Measurements from ENCODE around the gene ZNF385D. TPM values are rescaled to one million over a fixed set of nuclear protein-coding genes. Genes with fewer than 3 reads are reported as not detected.
A peak's percentile ranks its signal among the peaks of the same experiment; 100 is the strongest.

The ZNF385D gene
- total RNA-seq, 4 donors from 2014 or later = 0.26 to 53.6 (median 19.2) TPM

DNA sequence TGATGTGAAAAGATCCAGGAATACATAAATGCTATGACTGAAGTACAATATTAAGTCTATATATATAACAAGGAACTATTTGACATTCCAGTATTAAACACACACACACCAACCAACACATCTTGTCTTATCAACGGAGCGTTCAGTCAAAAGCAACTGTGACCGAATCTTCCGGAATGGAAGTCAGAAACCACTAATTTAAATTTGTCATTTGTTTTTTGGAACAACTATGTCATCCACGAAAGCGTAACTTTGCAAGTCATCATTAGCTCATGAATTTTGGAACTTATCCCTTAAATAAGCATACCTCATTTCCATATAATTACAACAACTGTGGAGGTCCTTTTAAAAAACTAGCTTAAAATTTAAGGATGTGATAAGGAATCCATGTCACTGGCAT is 5.0 kb downstream of the ZNF385D start:
- no peak for DNase-seq
- peak overlapping the region in 1 of 2 donors; percentile 11 for H3K27ac ChIP-seq
- TF ChIP-seq POLR2A (IDR thresholded peaks at IDR 0.05) = no peak
- TF ChIP-seq, protein P1, sequence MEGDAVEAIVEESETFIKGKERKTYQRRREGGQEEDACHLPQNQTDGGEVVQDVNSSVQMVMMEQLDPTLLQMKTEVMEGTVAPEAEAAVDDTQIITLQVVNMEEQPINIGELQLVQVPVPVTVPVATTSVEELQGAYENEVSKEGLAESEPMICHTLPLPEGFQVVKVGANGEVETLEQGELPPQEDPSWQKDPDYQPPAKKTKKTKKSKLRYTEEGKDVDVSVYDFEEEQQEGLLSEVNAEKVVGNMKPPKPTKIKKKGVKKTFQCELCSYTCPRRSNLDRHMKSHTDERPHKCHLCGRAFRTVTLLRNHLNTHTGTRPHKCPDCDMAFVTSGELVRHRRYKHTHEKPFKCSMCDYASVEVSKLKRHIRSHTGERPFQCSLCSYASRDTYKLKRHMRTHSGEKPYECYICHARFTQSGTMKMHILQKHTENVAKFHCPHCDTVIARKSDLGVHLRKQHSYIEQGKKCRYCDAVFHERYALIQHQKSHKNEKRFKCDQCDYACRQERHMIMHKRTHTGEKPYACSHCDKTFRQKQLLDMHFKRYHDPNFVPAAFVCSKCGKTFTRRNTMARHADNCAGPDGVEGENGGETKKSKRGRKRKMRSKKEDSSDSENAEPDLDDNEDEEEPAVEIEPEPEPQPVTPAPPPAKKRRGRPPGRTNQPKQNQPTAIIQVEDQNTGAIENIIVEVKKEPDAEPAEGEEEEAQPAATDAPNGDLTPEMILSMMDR (IDR thresholded peaks at IDR 0.05) = no peak
- H3K4me3 ChIP-seq = no peak overlapping the region
- H3K36me3 ChIP-seq = no peaks in the 10 kb centered on the region
- H3K4me1 ChIP-seq = no peaks in the 10 kb centered on the region
- no peaks in the 10 kb centered on the region for H3K27me3 ChIP-seq
- intact Hi-C loops (cut with DNase I; ENCODE audit: low total_unique reads) = no loop called here
- no peaks in the 10 kb centered on the region for H3K9me3 ChIP-seq

DNA sequence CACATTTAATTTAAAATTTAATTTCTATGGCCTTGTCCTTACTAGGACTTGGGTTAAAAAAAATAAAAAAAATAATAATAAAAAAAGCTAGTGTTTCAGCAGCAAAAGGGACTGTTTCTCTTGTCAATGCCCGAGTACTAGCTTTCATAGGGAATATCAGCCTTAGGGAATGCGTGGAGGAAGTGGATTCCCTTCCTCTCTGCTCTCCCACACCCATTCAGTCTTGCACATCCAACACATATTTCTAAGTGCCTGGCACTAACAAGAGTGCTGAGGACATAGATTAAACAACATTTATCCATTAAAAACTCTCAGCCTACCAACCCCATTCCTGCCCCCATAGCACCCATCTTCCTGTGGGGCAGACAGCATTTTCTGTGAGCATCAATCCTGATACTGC is 6.2 kb downstream of the ZNF385D start:
- intact Hi-C loops (cut with DNase I; ENCODE audit: low total_unique reads) = no loop called here
- H3K4me3 ChIP-seq = no peak overlapping the region
- H3K27me3 ChIP-seq = no peaks in the 10 kb centered on the region
- TF ChIP-seq, protein P1 (IDR thresholded peaks at IDR 0.05) = no peak
- no peak for TF ChIP-seq POLR2A (IDR thresholded peaks at IDR 0.05)
- no peaks in the 10 kb centered on the region for H3K4me1 ChIP-seq
- DNase-seq = no peak
- H3K36me3 ChIP-seq = no peaks in the 10 kb centered on the region
- H3K27ac ChIP-seq = no peak overlapping the region
- H3K9me3 ChIP-seq = no peaks in the 10 kb centered on the region

DNA sequence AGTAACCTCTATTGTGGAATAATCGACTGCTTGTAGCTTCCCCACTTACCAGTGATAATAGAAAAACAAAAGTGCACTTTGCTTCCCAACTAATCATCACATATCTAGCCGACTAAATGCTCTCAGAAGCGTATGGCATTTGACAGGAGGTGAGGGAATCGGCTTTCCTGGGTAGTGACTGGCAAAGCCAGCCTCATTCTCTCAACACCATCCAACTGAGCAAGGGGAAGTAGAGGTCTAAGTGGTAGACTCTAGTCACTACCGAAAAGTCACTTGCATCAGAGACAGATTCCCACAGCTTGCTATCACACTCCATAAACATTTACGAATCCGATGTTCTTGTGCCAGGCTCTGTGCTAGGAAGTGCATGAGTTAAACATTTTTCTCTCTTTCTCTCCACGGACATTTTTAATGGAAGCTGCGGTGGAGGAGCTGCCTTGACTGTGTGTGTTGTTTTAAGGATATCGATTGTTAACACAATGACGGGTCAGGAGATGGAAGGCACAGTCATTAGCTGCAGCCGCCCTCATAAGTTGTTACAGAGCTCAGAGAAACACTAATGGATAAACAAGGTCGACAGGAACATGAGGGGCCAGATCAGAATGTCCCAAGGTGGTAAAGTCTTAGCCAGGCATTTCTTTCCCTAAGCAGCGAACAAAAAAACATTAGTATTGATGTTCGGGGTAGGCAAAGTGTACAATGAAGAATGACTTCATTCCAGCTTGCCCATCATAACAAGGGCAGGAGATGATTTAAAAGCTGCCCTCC is 11.9 kb downstream of the ZNF385D start:
- Histone ChIP-seq H3K27ac (no peak overlapping the region), H3K27me3 (no peaks in the 10 kb centered on the region), H3K36me3 (no peaks in the 10 kb centered on the region), H3K4me3 (no peak overlapping the region), H3K9me3 (no peaks in the 10 kb centered on the region), H3K4me1 (no peaks in the 10 kb centered on the region)
- intact Hi-C loops (cut with DNase I; ENCODE audit: low total_unique reads) = no loop called here
- TF ChIP-seq, protein P1 (IDR thresholded peaks at IDR 0.05) = no peak
- no peak for TF ChIP-seq POLR2A (IDR thresholded peaks at IDR 0.05)
- no peak for DNase-seq

DNA sequence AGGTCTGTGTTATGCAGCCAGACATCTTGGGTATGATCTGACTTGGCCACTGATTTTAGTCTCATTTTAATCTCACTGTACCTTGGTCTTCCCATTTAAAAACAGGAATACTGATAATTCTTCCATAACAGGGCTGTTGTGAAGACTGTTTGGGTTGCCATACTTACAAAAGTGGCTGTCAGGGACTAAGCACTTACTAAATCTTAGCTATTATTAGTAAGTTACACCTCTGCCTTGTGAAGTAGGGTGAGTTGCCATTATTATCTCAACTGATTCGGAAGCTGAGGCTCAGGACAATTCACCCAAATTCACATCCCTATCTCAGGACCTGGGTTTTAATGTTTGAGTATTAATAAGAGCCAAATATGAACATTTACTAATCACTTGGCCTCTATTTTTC is 12.7 kb downstream of the ZNF385D start:
- no peaks in the 10 kb centered on the region for H3K27me3 ChIP-seq
- H3K4me1 ChIP-seq = no peaks in the 10 kb centered on the region
- no peak overlapping the region for H3K4me3 ChIP-seq
- H3K9me3 ChIP-seq = no peaks in the 10 kb centered on the region
- H3K27ac ChIP-seq = no peak overlapping the region
- intact Hi-C loops (cut with DNase I; ENCODE audit: low total_unique reads) = no loop called here
- TF ChIP-seq, protein P1 (IDR thresholded peaks at IDR 0.05) = no peak
- no peak for TF ChIP-seq POLR2A (IDR thresholded peaks at IDR 0.05)
- DNase-seq = no peak
- no peaks in the 10 kb centered on the region for H3K36me3 ChIP-seq

DNA sequence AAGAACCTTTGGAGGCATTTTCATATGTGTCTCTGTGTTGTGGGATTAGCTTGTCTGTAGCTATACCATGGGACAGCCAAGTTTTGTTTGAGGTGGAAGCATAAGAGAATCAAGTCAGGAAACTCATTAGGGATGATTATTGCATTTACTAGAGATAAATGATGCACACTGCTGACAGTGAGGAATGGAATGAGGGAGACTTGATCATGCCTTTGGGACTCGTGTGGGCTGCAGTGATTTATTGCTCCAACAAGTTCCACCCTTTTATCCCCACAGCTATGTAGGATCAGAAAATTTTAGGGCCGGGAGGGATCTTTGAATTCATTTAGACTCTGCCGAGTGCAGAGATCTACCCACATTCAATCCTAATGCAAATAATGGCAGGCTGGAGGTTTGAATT is 16.3 kb downstream of the ZNF385D start:
- no peak for TF ChIP-seq POLR2A (IDR thresholded peaks at IDR 0.05)
- TF ChIP-seq, protein P1 (IDR thresholded peaks at IDR 0.05) = no peak
- no peaks in the 10 kb centered on the region for H3K36me3 ChIP-seq
- no peak overlapping the region for H3K27ac ChIP-seq

More for the DNA sequence above, 16.3 kb downstream of the ZNF385D start:
- no peaks in the 10 kb centered on the region for H3K4me1 ChIP-seq
- H3K4me3 ChIP-seq = no peak overlapping the region
- H3K27me3 ChIP-seq = no peaks in the 10 kb centered on the region
- no peaks in the 10 kb centered on the region for H3K9me3 ChIP-seq
- intact Hi-C loops (cut with DNase I; ENCODE audit: low total_unique reads) = no loop called here
- no peak for DNase-seq

Measured in uterus (tissue), 4 donors.